GM23248 (cell line): ENCODE data around the gene PRICKLE3.

Experiments
- EZH2 ChIP-seq: fragments of 200-600 bp; sonication (generic); IDR thresholded peaks from 2 replicates; pipeline ENCODE4 v1.6.1; 2018; ENCODE audit warnings: antibody characterized with exemption, mild to moderate bottlenecking; ENCODE audit not compliant: insufficient read depth, poor library complexity, severe bottlenecking
- EZH2phosphoT487 ChIP-seq: fragments of 200-600 bp; sonication (generic); IDR thresholded peaks from 2 replicates; pipeline ENCODE4 v1.6.1; 2018; ENCODE audit warnings: antibody characterized with exemption, moderate library complexity, mild to moderate bottlenecking, low read depth; ENCODE audit not compliant: insufficient read depth

GRCh38 chrX:49212861-49213260 lies 26.7 kb upstream of the PRICKLE3 start:
- no peak for TF ChIP-seq EZH2phosphoT487
- TF ChIP-seq EZH2 = no peak
